ENCODE data around the gene IL1A.

GRCh38 chr2:112817082-112817689 is 32.9 kb upstream of the IL1A start:
- TF ChIP-seq CTCF (IDR thresholded peaks at IDR 0.05) (no peak), POLR2A (IDR thresholded peaks at IDR 0.05; ENCODE audit: low read depth) (no peak), POLR2AphosphoS5 (IDR thresholded peaks at IDR 0.05) (no peak)

Data from esophagus muscularis mucosa (tissue), 3 donors.